Activated T-cell treated with anti-CD3 and anti-CD28 coated beads, Interleukin-2, amount 50 U/mL, for 72 hours (primary cell): ENCODE results near the gene ARMC7. TPM values are rescaled to one million over a fixed set of nuclear protein-coding genes. Genes with fewer than 3 reads are reported as not detected.
"Not testable (repeated sequence)": the region's sequence is repeated elsewhere in the genome, so short reads cannot be mapped to it uniquely, and the experiment has no call there.

ENCODE experiments used
- ATAC-seq, 2 donors: fragments of 150-1000 bp; cut with Tn5 transposase; replicated peaks in 1 of 2; 2 replicates each; pipeline ENCODE4 v1.10.0; 2021; ENCODE audit warnings: moderate library complexity in 2 of 2, mild to moderate bottlenecking in 1 of 2
- DNase-seq, 2 donors: peaks; one replicate each; pipeline ENCODE4 v3.0.0; 2021 to 2022; ENCODE audit warnings: mixed read lengths in 1 of 2
- H3K27ac Mint-ChIP-seq: one replicate; pipeline ENCODE4 v1.8.0; 2022; ENCODE audit warnings: mild to moderate bottlenecking, moderate library complexity, mixed read lengths
- H3K27me3 Mint-ChIP-seq: one replicate; pipeline ENCODE4 v1.8.0; 2022; ENCODE audit warnings: low read depth, mixed read lengths
- H3K36me3 Mint-ChIP-seq, 2 donors: one replicate each; pipeline ENCODE4 v1.8.0; 2022; ENCODE audit warnings: mixed read lengths in 2 of 2, mild to moderate bottlenecking in 1 of 2; ENCODE audit not compliant: insufficient read depth in 2 of 2
- H3K4me1 Mint-ChIP-seq: one replicate; pipeline ENCODE4 v1.8.0; 2022; ENCODE audit warnings: low read depth, mixed read lengths
- H3K4me3 Mint-ChIP-seq, 2 donors: one replicate each; pipeline ENCODE4 v1.8.0; 2022; ENCODE audit warnings: mild to moderate bottlenecking in 2 of 2, mixed read lengths in 2 of 2, moderate library complexity in 2 of 2
- H3K9me3 Mint-ChIP-seq, 2 donors: one replicate each; pipeline ENCODE4 v1.8.0; 2022; ENCODE audit warnings: mixed read lengths in 2 of 2
- total RNA-seq, 2 donors: library from RNA; stranded (reverse); gene quantifications; one replicate each; pipeline ENCODE4 v1.2.3, GENCODE V29; 2022

Gene ARMC7
- total RNA-seq, 2 donors from 2014 or later = 10.6 to 12.9 TPM

GRCh38 chr17:75071478-75072271, 38.1 kb upstream of the ARMC7 start:
- not testable (repeated sequence) for H3K27me3 Mint-ChIP-seq, H3K9me3 Mint-ChIP-seq, H3K36me3 Mint-ChIP-seq, ATAC-seq, DNase-seq, H3K4me3 Mint-ChIP-seq
- Mint-ChIP-seq H3K27ac (peak overlapping the region; percentile 86), H3K4me1 (peaks cover 15% of the 10 kb centered on the region)

- H3K4me3 Mint-ChIP-seq, H3K4me1 Mint-ChIP-seq, ATAC-seq, H3K9me3 Mint-ChIP-seq, DNase-seq, H3K36me3 Mint-ChIP-seq, H3K27me3 Mint-ChIP-seq, H3K27ac Mint-ChIP-seq: not testable (repeated sequence)
Measured at GRCh38 chr17:75072909-75073308, 36.9 kb upstream of the ARMC7 start.

GRCh38 chr17:75073618-75074047, 36.1 kb upstream of the ARMC7 start:
- Mint-ChIP-seq H3K9me3 (no peaks in the 10 kb centered on the region), H3K4me3 (no peak overlapping the region), H3K4me1 (peaks cover 5% of the 10 kb centered on the region), H3K27ac (no peak overlapping the region), H3K27me3 (no peaks in the 10 kb centered on the region), H3K36me3 (no peaks in the 10 kb centered on the region)
- no peak for DNase-seq
- no peak for ATAC-seq

- DNase-seq (no peak), ATAC-seq (no peak)
- H3K27me3 Mint-ChIP-seq = no peaks in the 10 kb centered on the region
- H3K9me3 Mint-ChIP-seq = no peaks in the 10 kb centered on the region
- H3K36me3 Mint-ChIP-seq = no peaks in the 10 kb centered on the region
- no peak overlapping the region for H3K27ac Mint-ChIP-seq
- no peak overlapping the region for H3K4me3 Mint-ChIP-seq
- H3K4me1 Mint-ChIP-seq = peaks cover 13% of the 10 kb centered on the region
Measured at GRCh38 chr17:75074532-75074931, 35.2 kb upstream of the ARMC7 start.

- no peak for DNase-seq
- no peak for ATAC-seq
- Mint-ChIP-seq H3K27ac (no peak overlapping the region), H3K9me3 (no peaks in the 10 kb centered on the region), H3K4me3 (no peak overlapping the region), H3K4me1 (peaks cover 19% of the 10 kb centered on the region), H3K27me3 (no peaks in the 10 kb centered on the region), H3K36me3 (no peaks in the 10 kb centered on the region)
Measured at GRCh38 chr17:75075597-75076336, 34.0 kb upstream of the ARMC7 start.

GRCh38 chr17:75077072-75077495, 32.7 kb upstream of the ARMC7 start:
- H3K27me3 Mint-ChIP-seq = no peaks in the 10 kb centered on the region
- no peak for ATAC-seq
- peak overlapping the region; percentile 80 to 88 for H3K4me3 Mint-ChIP-seq
- peak overlapping the region; percentile 86 for H3K27ac Mint-ChIP-seq
- no peak for DNase-seq
- H3K4me1 Mint-ChIP-seq = peaks cover 19% of the 10 kb centered on the region
- no peaks in the 10 kb centered on the region for H3K9me3 Mint-ChIP-seq
- no peaks in the 10 kb centered on the region for H3K36me3 Mint-ChIP-seq

GRCh38 chr17:75077496-75078283, 32.1 kb upstream of the ARMC7 start:
- no peaks in the 10 kb centered on the region for H3K9me3 Mint-ChIP-seq
- peak overlapping the region; percentile 80 to 88 for H3K4me3 Mint-ChIP-seq
- H3K36me3 Mint-ChIP-seq = no peaks in the 10 kb centered on the region
- H3K27ac Mint-ChIP-seq = peak overlapping the region; percentile 86
- peak; percentile 62 to 75 for DNase-seq
- H3K4me1 Mint-ChIP-seq = peaks cover 22% of the 10 kb centered on the region
- H3K27me3 Mint-ChIP-seq = no peaks in the 10 kb centered on the region
- peak; percentile 85 to 93 for ATAC-seq

GRCh38 chr17:75078284-75079022, 31.3 kb upstream of the ARMC7 start:
- Mint-ChIP-seq H3K36me3 (no peaks in the 10 kb centered on the region), H3K4me3 (peak overlapping the region; percentile 80 to 88), H3K4me1 (peaks cover 24% of the 10 kb centered on the region), H3K27ac (no peak overlapping the region), H3K9me3 (no peaks in the 10 kb centered on the region), H3K27me3 (no peaks in the 10 kb centered on the region)
- DNase-seq (peak in 1 of 2 donors; percentile 17), ATAC-seq (peak in 1 of 2 donors; percentile 55)

GRCh38 chr17:75079023-75079373, 30.8 kb upstream of the ARMC7 start:
- Mint-ChIP-seq H3K4me1 (peaks cover 27% of the 10 kb centered on the region), H3K27me3 (no peaks in the 10 kb centered on the region), H3K4me3 (peak overlapping the region; percentile 29 to 44), H3K36me3 (no peaks in the 10 kb centered on the region), H3K27ac (no peak overlapping the region), H3K9me3 (no peaks in the 10 kb centered on the region)
- no peak for ATAC-seq
- DNase-seq = no peak

GRCh38 chr17:75081611-75082540, 27.9 kb upstream of the ARMC7 start:
- Mint-ChIP-seq H3K4me1 (peaks cover 39% of the 10 kb centered on the region), H3K27me3 (no peaks in the 10 kb centered on the region), H3K36me3 (no peaks in the 10 kb centered on the region), H3K9me3 (no peaks in the 10 kb centered on the region), H3K4me3 (no peak overlapping the region), H3K27ac (no peak overlapping the region)
- DNase-seq (no peak), ATAC-seq (no peak)

GRCh38 chr17:75082683-75083082, 27.1 kb upstream of the ARMC7 start:
- no peaks in the 10 kb centered on the region for H3K36me3 Mint-ChIP-seq
- no peak for DNase-seq
- no peak overlapping the region for H3K4me3 Mint-ChIP-seq
- H3K9me3 Mint-ChIP-seq = no peaks in the 10 kb centered on the region
- H3K27ac Mint-ChIP-seq = no peak overlapping the region
- H3K4me1 Mint-ChIP-seq = peaks cover 45% of the 10 kb centered on the region
- no peaks in the 10 kb centered on the region for H3K27me3 Mint-ChIP-seq
- ATAC-seq = no peak
